Breast epithelium (tissue), 4 donors: Measurements from ENCODE around the gene PPTC7. TPM values are rescaled to one million over a fixed set of nuclear protein-coding genes. Genes with fewer than 3 reads are reported as not detected.
"Not testable (repeated sequence)": the region's sequence is repeated elsewhere in the genome, so short reads cannot be mapped to it uniquely, and the experiment has no call there.

ENCODE experiments used
- DNase-seq, 2 donors: peaks; one replicate each; pipeline ENCODE4 v3.0.0-alpha.2; 2019; ENCODE audit warnings: low spot score in 2 of 2
- H3K27ac ChIP-seq, 2 donors: fragments of 200-600 bp; sonication (generic) in 1 of 2; one replicate each; pipeline ENCODE4 v1.5.1; 2016 to 2019; ENCODE audit warnings: mild to moderate bottlenecking in 1 of 2
- H3K27me3 ChIP-seq, 2 donors: fragments of 200-600 bp; sonication (generic) in 1 of 2; one replicate each; pipeline versions ENCODE4 v1.5.1 to v1.6.0; 2017 to 2019; ENCODE audit warnings: control low read depth in 1 of 2, mild to moderate bottlenecking in 1 of 2
- H3K36me3 ChIP-seq: fragments of 200-600 bp; one replicate; pipeline ENCODE4 v1.5.1; 2019
- H3K4me1 ChIP-seq, 2 donors: fragments of 200-600 bp; sonication (generic); one replicate each; pipeline ENCODE4 v1.5.1; 2016 to 2019; ENCODE audit warnings: control low read depth in 1 of 2
- H3K4me3 ChIP-seq, 3 donors: fragments of 200-600 bp; sonication (generic); 1 replicate in 2 of 3; 2 replicates in 1 of 3; pipeline ENCODE4 v1.5.1; 2016 to 2019; ENCODE audit warnings: mild to moderate bottlenecking in 3 of 3, moderate library complexity in 2 of 3
- H3K9me3 ChIP-seq, 2 donors: fragments of 200-600 bp; sonication (generic) in 1 of 2; one replicate each; pipeline ENCODE4 v1.5.1; 2016 to 2019; ENCODE audit warnings: control low read depth in 1 of 2
- CTCF ChIP-seq, 3 donors: fragments of 450-650 bp; IDR thresholded peaks; one replicate each; pipeline ENCODE4 v1.5.1; 2016 to 2017; ENCODE audit warnings: antibody characterized with exemption in 3 of 3, mild to moderate bottlenecking in 3 of 3, moderate library complexity in 3 of 3
- POLR2A ChIP-seq: fragments of 450-650 bp; IDR thresholded peaks from one replicate; pipeline ENCODE4 v1.6.1; 2016; ENCODE audit warnings: antibody characterized with exemption, mild to moderate bottlenecking, moderate library complexity
- POLR2AphosphoS5 ChIP-seq, 3 donors: sonication (generic); formaldehyde crosslinking; IDR thresholded peaks; one replicate each; pipeline ENCODE4 v1.6.1; 2017; ENCODE audit warnings: antibody characterized with exemption in 3 of 3
- intact Hi-C: fragments of 100-400 bp; cut with DNase I; formaldehyde crosslinking; loops from one replicate; pipeline ENCODE4 v1.15.1; 2023; ENCODE audit warnings: low total_unique reads
- total RNA-seq, 3 donors: library from RNA; depleted of rRNA; stranded (reverse); fragments of >200 nt; gene quantifications; one replicate each; pipeline ENCODE4 v1.1.0, GENCODE V29; 2016

PPTC7 gene
- total RNA-seq, 3 donors from 2014 or later, result 21.6 to 31.9 (median 26.7) TPM

GRCh38 chr12:110574044-110574443, 9.1 kb downstream of the PPTC7 start:
- intact Hi-C loops, result no loop called here
- Histone ChIP-seq H3K27ac (no peak overlapping the region), H3K9me3 (peaks cover 0 to 14% of the 10 kb centered on the region in 2 donors), H3K36me3 (no peaks in the 10 kb centered on the region), H3K4me1 (peaks cover 0 to 5% of the 10 kb centered on the region in 2 donors), H3K4me3 (no peak overlapping the region), H3K27me3 (no peaks in the 10 kb centered on the region)
- no peak for DNase-seq
- no peak for TF ChIP-seq CTCF (IDR thresholded peaks at IDR 0.05)
- TF ChIP-seq POLR2AphosphoS5 (IDR thresholded peaks at IDR 0.05), result no peak
- no peak for TF ChIP-seq POLR2A

DNA sequence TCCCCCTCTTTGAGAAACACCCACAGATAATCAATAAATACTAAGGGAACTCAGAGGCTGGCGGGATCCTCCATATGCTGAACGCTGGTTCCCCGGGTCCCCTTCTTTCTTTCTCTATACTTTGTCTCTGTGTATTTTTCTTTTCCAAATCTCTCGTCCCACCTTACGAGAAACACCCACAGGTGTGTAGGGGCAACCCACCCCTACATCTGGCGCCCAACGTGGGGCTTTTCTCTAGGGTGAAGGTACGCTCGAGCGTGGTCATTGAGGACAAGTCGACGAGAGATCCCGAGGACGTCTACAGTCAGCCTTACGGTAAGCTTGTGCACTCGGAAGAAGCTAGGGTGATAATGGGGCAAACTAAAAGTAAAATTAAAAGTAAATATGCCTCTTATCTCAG, 12.3 kb downstream of the PPTC7 start:
- intact Hi-C loops, DNase-seq, H3K27me3 ChIP-seq, H3K4me1 ChIP-seq, H3K27ac ChIP-seq, H3K36me3 ChIP-seq, H3K4me3 ChIP-seq: not testable (repeated sequence)
- H3K9me3 ChIP-seq, result peaks cover 0 to 14% of the 10 kb centered on the region in 2 donors

GRCh38 chr12:110569838-110570237, 13.3 kb downstream of the PPTC7 start:
- H3K4me3 ChIP-seq, H3K27ac ChIP-seq, DNase-seq, intact Hi-C loops, H3K27me3 ChIP-seq, H3K36me3 ChIP-seq: not testable (repeated sequence)
- Histone ChIP-seq H3K9me3 (peaks cover 0 to 14% of the 10 kb centered on the region in 2 donors), H3K4me1 (peaks cover 0 to 14% of the 10 kb centered on the region in 2 donors)

GRCh38 chr12:110568752-110569151, 14.4 kb downstream of the PPTC7 start:
- no peak overlapping the region for H3K4me3 ChIP-seq
- H3K36me3 ChIP-seq, result no peaks in the 10 kb centered on the region
- H3K9me3 ChIP-seq, result peaks cover 0 to 14% of the 10 kb centered on the region in 2 donors
- no peak for TF ChIP-seq CTCF (IDR thresholded peaks at IDR 0.05)
- no peak for TF ChIP-seq POLR2A
- no peak for TF ChIP-seq POLR2AphosphoS5 (IDR thresholded peaks at IDR 0.05)
- intact Hi-C loops, result no loop called here
- no peak overlapping the region for H3K27ac ChIP-seq
- H3K27me3 ChIP-seq, result no peaks in the 10 kb centered on the region
- DNase-seq, result no peak
- peaks cover 0 to 17% of the 10 kb centered on the region in 2 donors for H3K4me1 ChIP-seq

- H3K27me3 ChIP-seq, result no peaks in the 10 kb centered on the region
- no peak for TF ChIP-seq POLR2A
- no peak for TF ChIP-seq POLR2AphosphoS5 (IDR thresholded peaks at IDR 0.05)
- no peak for TF ChIP-seq CTCF (IDR thresholded peaks at IDR 0.05)
- peaks cover 0 to 25% of the 10 kb centered on the region in 2 donors for H3K4me1 ChIP-seq
- no peak overlapping the region for H3K27ac ChIP-seq
- intact Hi-C loops, result no loop called here
- H3K4me3 ChIP-seq, result no peak overlapping the region
- peaks cover 0 to 14% of the 10 kb centered on the region in 2 donors for H3K9me3 ChIP-seq
- no peak for DNase-seq
- no peaks in the 10 kb centered on the region for H3K36me3 ChIP-seq
These were observed 16.1 kb downstream of the PPTC7 start for GRCh38 chr12:110566993-110567392.

- H3K4me1 ChIP-seq, result peaks cover 0 to 25% of the 10 kb centered on the region in 2 donors
- H3K9me3 ChIP-seq, result peaks cover 0 to 7% of the 10 kb centered on the region in 2 donors
- H3K4me3 ChIP-seq, result no peak overlapping the region
- DNase-seq, result no peak
- H3K27ac ChIP-seq, result peak overlapping the region; percentile 28 to 46
- H3K27me3 ChIP-seq, result no peaks in the 10 kb centered on the region
- H3K36me3 ChIP-seq, result no peaks in the 10 kb centered on the region
- intact Hi-C loops, result no loop called here
- TF ChIP-seq POLR2AphosphoS5 (IDR thresholded peaks at IDR 0.05) (no peak), POLR2A (no peak), CTCF (IDR thresholded peaks at IDR 0.05) (no peak)
These were observed 16.9 kb downstream of the PPTC7 start for GRCh38 chr12:110565894-110566871.
